SJCRH30 (cell line): ENCODE results near the gene BRMS1L. TPM values are rescaled to one million over a fixed set of nuclear protein-coding genes. Genes with fewer than 3 reads are reported as not detected.
"Not testable (repeated sequence)": the region's sequence is repeated elsewhere in the genome, so short reads cannot be mapped to it uniquely, and the experiment has no call there.

Source experiments
- DNase-seq, 2 experiments: peaks; one replicate each; pipeline ENCODE4 v3.0.0-alpha.2; 2015 to 2020
- H3K27ac ChIP-seq: fragments of 250-450 bp; sonication (Bioruptor Pico); 2 replicates; pipeline ENCODE4 v1.5.1; 2020; ENCODE audit warnings: mild to moderate bottlenecking, moderate library complexity
- H3K27me3 ChIP-seq: fragments of 250-450 bp; sonication (Bioruptor Pico); 2 replicates; pipeline ENCODE4 v1.5.1; 2020; ENCODE audit warnings: mild to moderate bottlenecking, moderate library complexity
- H3K36me3 ChIP-seq: fragments of 250-450 bp; sonication (Bioruptor Pico); 2 replicates; pipeline ENCODE4 v1.5.1; 2020; ENCODE audit warnings: mild to moderate bottlenecking, moderate library complexity
- H3K4me1 ChIP-seq: fragments of 250-450 bp; sonication (Bioruptor Pico); 2 replicates; pipeline ENCODE4 v1.5.1; 2020; ENCODE audit warnings: mild to moderate bottlenecking, moderate library complexity
- H3K4me3 ChIP-seq: fragments of 250-450 bp; sonication (Bioruptor Pico); 2 replicates; pipeline ENCODE4 v1.5.1; 2020; ENCODE audit warnings: mild to moderate bottlenecking, moderate library complexity
- H3K9me3 ChIP-seq: fragments of 250-450 bp; sonication (Bioruptor Pico); replicated peaks from 2 replicates; pipeline ENCODE4 v1.5.1; 2020; ENCODE audit warnings: mild to moderate bottlenecking, moderate library complexity
- total RNA-seq: library from RNA; depleted of rRNA; stranded (reverse); fragments of >200 nt; shearing (Covaris generic); gene quantifications from 2 replicates; pipeline ENCODE4 v1.2.3, GENCODE V29; 2014

BRMS1L gene
- total RNA-seq, 1 experiment from 2014 or later, result 19.7 TPM

DNA sequence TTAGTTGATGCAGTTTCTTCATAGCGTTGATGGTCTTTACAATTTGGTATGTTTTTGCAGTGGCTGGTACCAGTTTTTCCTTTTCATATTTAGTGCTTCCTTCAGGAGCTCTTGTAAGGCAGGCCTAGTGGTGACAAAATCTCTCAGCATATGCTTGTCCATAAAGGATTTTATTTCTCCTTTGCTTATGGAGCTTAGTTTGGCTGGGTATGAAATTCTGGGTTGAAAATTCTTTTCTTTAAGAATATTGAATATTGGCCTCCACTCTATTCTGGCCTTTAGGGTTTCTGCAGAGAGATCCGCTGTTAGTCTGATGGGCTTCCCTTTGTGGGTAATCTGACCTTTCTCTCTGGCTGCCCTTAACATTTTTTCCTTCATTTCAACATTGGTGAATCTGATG is 16.1 kb downstream of the BRMS1L start:
- H3K4me3 ChIP-seq, H3K27ac ChIP-seq, H3K4me1 ChIP-seq, H3K27me3 ChIP-seq, DNase-seq: not testable (repeated sequence)
- peaks cover 22% of the 10 kb centered on the region for H3K9me3 ChIP-seq
- H3K36me3 ChIP-seq, result peaks cover 69% of the 10 kb centered on the region

- DNase-seq, result no peak
- H3K9me3 ChIP-seq, result peaks cover 13% of the 10 kb centered on the region; the same call in 1 of the 2 replicates
- H3K36me3 ChIP-seq, result peaks cover 58% of the 10 kb centered on the region
- H3K4me3 ChIP-seq, result no peak overlapping the region
- no peaks in the 10 kb centered on the region for H3K27me3 ChIP-seq
- H3K4me1 ChIP-seq, result no peaks in the 10 kb centered on the region
- H3K27ac ChIP-seq, result no peak overlapping the region
Measured at GRCh38 chr14:35844494-35844893, 18.4 kb downstream of the BRMS1L start.

DNA sequence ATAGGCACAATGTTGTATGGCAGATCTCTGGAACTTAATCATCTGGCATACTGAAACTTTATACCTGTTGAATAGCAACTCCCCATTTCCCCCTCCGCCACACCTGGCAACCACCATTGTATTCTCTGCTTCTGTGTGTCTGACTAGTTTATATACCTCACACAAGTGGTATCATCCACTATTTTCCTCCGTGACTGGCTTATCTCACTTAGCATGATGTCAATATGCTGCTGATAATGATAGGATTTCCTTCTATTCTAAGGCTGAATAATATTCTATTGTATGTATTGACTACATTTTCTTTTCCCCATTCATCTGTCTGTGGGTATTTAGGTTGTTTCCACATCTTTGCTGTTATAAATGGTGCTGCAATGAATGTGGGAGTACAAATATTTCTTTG is 21.5 kb downstream of the BRMS1L start:
- Histone ChIP-seq H3K27me3 (no peaks in the 10 kb centered on the region), H3K27ac (no peak overlapping the region), H3K4me3 (no peak overlapping the region), H3K9me3 (peaks cover under 1% of the 10 kb centered on the region; the same call in 1 of the 2 replicates), H3K36me3 (peaks cover 47% of the 10 kb centered on the region), H3K4me1 (no peaks in the 10 kb centered on the region)
- DNase-seq, result no peak

DNA sequence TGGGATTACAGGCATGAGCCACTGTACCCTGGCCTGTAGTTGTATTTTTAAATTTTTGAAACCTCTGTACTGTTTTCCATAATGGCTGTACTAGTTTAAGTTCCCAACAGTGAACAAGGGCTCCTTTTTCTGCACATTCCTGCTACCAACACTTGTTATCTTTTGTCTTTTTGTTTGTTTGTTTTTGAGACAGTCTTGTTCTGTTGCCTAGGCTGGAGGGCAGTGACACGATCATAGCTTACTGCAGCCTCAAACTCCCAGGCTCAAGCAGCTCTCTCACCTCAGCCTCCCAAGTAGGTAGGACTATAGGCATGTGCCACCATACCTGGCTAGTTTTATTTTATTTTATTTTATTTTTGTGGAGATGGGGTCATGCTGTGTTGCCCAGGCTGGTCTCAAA is 23.0 kb downstream of the BRMS1L start:
- no peak overlapping the region for H3K4me3 ChIP-seq
- H3K36me3 ChIP-seq, result peaks cover 34% of the 10 kb centered on the region
- H3K27ac ChIP-seq, result no peak overlapping the region
- H3K27me3 ChIP-seq, result no peaks in the 10 kb centered on the region
- H3K9me3 ChIP-seq, result no peaks in the 10 kb centered on the region
- DNase-seq, result no peak
- no peaks in the 10 kb centered on the region for H3K4me1 ChIP-seq

- Histone ChIP-seq H3K27ac (no peak overlapping the region), H3K27me3 (no peaks in the 10 kb centered on the region), H3K36me3 (peaks cover 17% of the 10 kb centered on the region), H3K4me3 (no peak overlapping the region), H3K4me1 (peaks cover 16% of the 10 kb centered on the region), H3K9me3 (no peaks in the 10 kb centered on the region)
- DNase-seq, result no peak
Measured at GRCh38 chr14:35851823-35852222, 25.7 kb downstream of the BRMS1L start.

DNA sequence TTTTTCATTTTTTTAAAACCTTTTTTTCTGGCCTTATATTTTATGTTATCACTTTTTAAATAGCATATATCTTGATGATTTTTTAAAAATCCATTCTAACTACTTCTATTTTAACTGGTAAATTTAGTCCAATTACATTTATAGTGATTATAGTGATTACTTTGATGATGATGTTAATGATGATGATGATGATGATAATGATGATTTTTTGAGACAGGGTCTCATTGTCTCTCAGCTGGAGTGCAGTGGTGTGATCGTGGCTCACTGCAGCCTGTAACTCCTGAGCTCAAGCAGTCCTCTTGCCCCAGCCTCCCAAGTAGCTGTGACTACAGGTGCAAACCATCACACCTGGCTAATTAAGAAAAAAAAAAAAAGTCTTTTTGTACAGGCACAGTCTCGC is 27.1 kb downstream of the BRMS1L start:
- no peaks in the 10 kb centered on the region for H3K9me3 ChIP-seq
- peaks cover 17% of the 10 kb centered on the region for H3K4me1 ChIP-seq
- H3K36me3 ChIP-seq, result peaks cover 14% of the 10 kb centered on the region; the same call in 1 of the 2 replicates
- no peak overlapping the region for H3K27ac ChIP-seq
- H3K4me3 ChIP-seq, result no peak overlapping the region
- DNase-seq, result no peak
- no peaks in the 10 kb centered on the region for H3K27me3 ChIP-seq

GRCh38 chr14:35854696-35855270 is 28.6 kb downstream of the BRMS1L start:
- Histone ChIP-seq H3K27ac (no peak overlapping the region), H3K36me3 (peaks cover 13% of the 10 kb centered on the region; the same call in 1 of the 2 replicates), H3K27me3 (no peaks in the 10 kb centered on the region), H3K4me3 (no peak overlapping the region), H3K9me3 (no peaks in the 10 kb centered on the region), H3K4me1 (peaks cover 17% of the 10 kb centered on the region)
- DNase-seq, result no peak

DNA sequence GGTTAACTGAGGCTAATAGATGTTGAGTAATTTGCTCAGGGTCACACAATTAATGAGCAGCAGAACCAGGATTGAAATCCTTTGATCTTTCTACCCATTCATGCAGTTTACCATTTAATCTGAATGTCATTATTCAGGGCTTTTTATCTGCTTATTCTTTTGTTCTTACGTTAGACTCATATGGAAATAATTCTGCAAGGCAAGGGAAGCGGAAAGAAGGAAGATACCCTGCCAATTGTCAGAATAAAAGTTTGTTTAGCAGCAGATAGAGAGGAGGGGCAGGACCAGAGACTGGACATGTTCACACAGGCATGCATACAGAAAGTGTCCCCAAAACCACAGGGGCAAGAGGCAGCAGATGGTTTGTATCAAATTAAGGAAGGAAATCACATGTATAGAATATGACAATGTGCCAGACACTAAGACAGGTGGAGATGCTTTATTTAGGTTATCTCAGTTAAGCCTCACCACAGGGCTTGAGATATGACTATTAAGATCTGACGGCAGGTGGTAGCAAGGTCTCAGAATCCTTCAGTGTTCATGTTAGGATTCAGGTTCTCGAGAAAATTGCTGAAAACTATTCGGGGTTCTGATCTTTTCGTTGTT is 29.8 kb downstream of the BRMS1L start:
- H3K4me3 ChIP-seq, result no peak overlapping the region
- peak overlapping the region; percentile 56 for H3K27ac ChIP-seq
- H3K27me3 ChIP-seq, result no peaks in the 10 kb centered on the region
- H3K4me1 ChIP-seq, result peaks cover 17% of the 10 kb centered on the region
- DNase-seq, result peak; percentile 32 to 78
- H3K9me3 ChIP-seq, result no peaks in the 10 kb centered on the region
- H3K36me3 ChIP-seq, result peaks cover 10% of the 10 kb centered on the region; the same call in 1 of the 2 replicates

- Histone ChIP-seq H3K4me3 (no peak overlapping the region), H3K4me1 (peaks cover 17% of the 10 kb centered on the region), H3K27me3 (no peaks in the 10 kb centered on the region), H3K27ac (no peak overlapping the region), H3K36me3 (peaks cover 9% of the 10 kb centered on the region; the same call in 1 of the 2 replicates), H3K9me3 (no peaks in the 10 kb centered on the region)
- no peak for DNase-seq
Measured at GRCh38 chr14:35858521-35859209, 32.5 kb downstream of the BRMS1L start.

DNA sequence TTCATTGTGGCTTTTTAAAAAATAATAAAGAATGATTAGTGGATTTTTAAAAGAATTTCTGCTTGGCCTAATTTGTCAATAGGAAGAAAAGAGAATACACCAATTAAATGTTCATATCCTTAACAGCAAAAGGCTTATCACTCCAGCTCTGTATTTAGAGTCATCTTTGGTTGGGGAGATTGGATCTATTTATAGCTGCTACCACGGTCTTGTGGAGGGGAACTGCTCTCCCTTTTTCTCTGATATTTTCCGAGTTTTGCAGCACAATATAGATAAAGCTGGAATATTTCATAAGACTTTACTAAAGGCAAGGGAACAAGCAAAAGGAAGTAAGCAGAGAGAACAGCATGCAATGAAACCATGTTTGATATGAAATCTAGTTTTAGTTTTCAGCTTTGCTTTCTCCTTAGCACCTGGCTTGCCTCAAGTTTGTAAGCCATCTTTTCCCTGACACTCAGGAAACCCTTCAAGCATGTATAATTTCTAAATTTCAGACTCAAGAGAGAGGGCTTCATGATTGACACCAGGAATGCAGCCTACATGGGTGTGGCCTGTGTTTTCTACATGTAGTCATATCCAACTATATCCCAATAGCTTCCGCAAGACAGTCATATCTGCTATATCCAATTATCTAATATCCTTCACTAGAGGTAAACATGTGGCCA is 35.2 kb downstream of the BRMS1L start:
- Histone ChIP-seq H3K36me3 (peaks cover 30% of the 10 kb centered on the region), H3K27me3 (no peaks in the 10 kb centered on the region), H3K9me3 (no peaks in the 10 kb centered on the region), H3K4me3 (no peak overlapping the region), H3K4me1 (peaks cover 6% of the 10 kb centered on the region; the same call in 1 of the 2 replicates), H3K27ac (no peak overlapping the region)
- DNase-seq, result no peak

DNA sequence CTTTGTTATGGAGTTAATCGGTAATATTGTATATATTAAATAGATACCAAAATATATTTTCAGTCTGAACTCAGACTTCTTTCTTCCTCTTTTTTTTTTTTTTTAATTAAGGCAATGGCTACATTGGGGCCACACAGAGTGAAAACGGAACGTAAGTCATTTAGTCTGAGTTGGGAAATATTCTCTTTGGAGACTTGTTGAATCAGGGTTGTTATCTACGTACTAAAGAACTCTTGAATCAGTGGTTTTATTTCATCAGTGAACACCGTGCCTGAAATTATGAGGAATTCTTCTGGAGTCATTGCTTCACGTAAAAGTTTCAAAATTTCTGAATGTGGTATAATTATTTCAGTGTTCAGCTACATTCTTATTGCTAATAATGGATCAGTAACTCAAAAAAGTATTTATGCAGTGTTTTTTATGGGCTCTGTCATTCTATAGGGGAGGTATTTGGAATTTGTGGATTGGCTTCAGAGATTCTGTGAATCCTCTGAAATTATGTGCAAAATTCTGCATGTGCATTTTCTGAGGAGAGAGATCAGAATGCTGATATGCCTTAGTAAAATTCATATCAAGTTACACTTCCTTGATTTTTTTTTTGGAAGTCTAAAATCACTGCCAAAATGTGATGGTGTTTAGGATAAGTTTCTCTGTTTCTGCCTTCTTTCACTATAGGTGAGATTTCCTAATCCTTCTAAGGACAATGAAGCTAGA is 39.6 kb downstream of the BRMS1L start:
- H3K27ac ChIP-seq, result no peak overlapping the region

DNA sequence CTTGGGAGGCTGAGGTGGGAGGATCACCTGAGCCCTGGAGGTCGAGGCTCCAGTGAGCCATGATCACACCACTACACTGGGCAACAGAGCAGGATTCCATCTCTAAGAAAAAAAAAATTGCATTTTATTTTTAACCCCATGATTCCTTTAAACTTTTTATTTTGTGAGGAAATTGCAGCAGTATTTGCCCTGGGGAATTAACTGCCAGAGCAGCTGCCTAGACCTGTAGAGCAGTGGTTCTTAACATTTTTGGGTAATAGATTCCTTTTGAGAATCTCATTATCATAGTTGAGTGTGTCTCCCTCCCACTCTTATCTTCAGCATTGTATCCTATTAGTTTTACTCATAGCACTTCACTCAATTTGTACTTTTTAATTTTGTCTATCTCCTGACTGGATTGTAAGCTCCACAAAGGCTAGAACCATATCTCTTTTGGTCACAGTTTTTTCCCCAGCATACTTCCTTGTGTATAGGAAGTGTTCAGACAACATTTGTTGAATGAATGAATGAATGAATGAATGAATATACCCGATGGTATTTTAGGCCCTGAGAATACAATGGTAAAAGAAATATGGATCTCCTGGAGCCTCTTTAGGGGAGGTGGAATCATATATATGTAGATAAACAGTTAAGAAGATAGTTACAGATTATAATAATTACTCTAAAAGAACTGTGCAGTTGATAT is 40.6 kb downstream of the BRMS1L start:
- Histone ChIP-seq H3K4me3 (no peak overlapping the region), H3K36me3 (peaks cover 40% of the 10 kb centered on the region), H3K27ac (no peak overlapping the region), H3K4me1 (no peaks in the 10 kb centered on the region), H3K9me3 (no peaks in the 10 kb centered on the region), H3K27me3 (no peaks in the 10 kb centered on the region)
- no peak for DNase-seq

More for the DNA sequence above, 39.6 kb downstream of the BRMS1L start:
- H3K4me3 ChIP-seq, result no peak overlapping the region
- H3K36me3 ChIP-seq, result peaks cover 40% of the 10 kb centered on the region
- H3K4me1 ChIP-seq, result no peaks in the 10 kb centered on the region
- no peaks in the 10 kb centered on the region for H3K9me3 ChIP-seq
- no peak for DNase-seq
- H3K27me3 ChIP-seq, result no peaks in the 10 kb centered on the region

GRCh38 chr14:35867280-35867629 is 41.1 kb downstream of the BRMS1L start:
- no peaks in the 10 kb centered on the region for H3K9me3 ChIP-seq
- H3K36me3 ChIP-seq, result peaks cover 40% of the 10 kb centered on the region
- H3K27me3 ChIP-seq, result no peaks in the 10 kb centered on the region
- H3K27ac ChIP-seq, result no peak overlapping the region
- no peaks in the 10 kb centered on the region for H3K4me1 ChIP-seq
- DNase-seq, result no peak
- no peak overlapping the region for H3K4me3 ChIP-seq

DNA sequence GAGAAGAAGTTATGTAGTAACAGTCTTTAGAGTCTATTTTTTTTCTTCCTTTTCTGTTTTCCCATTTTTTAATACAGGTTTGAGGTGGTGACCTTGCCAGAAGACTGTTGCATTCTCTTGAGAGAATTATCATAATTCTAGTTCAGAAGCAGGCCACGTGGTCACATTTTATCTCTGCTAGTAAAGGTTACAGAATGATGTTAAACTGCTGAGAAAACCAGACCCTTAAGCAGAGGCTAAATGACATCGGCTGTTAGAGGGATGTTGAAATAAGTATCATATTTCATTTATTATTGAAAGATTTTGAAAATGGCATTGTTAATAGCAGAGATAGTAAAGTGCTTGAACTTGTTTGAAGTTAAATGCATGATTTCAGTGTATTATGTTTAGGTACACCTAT is 49.2 kb downstream of the BRMS1L start:
- H3K9me3 ChIP-seq, result no peaks in the 10 kb centered on the region
- H3K4me3 ChIP-seq, result no peak overlapping the region
- H3K4me1 ChIP-seq, result peaks cover 13% of the 10 kb centered on the region
- DNase-seq, result no peak
- H3K36me3 ChIP-seq, result peaks cover 1% of the 10 kb centered on the region; the same call in 1 of the 2 replicates
- no peak overlapping the region for H3K27ac ChIP-seq
- H3K27me3 ChIP-seq, result no peaks in the 10 kb centered on the region
